ENCODE measurements around the gene SUSD6.

SUSD6 gene, protein sequence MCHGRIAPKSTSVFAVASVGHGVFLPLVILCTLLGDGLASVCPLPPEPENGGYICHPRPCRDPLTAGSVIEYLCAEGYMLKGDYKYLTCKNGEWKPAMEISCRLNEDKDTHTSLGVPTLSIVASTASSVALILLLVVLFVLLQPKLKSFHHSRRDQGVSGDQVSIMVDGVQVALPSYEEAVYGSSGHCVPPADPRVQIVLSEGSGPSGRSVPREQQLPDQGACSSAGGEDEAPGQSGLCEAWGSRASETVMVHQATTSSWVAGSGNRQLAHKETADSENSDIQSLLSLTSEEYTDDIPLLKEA

DNA sequence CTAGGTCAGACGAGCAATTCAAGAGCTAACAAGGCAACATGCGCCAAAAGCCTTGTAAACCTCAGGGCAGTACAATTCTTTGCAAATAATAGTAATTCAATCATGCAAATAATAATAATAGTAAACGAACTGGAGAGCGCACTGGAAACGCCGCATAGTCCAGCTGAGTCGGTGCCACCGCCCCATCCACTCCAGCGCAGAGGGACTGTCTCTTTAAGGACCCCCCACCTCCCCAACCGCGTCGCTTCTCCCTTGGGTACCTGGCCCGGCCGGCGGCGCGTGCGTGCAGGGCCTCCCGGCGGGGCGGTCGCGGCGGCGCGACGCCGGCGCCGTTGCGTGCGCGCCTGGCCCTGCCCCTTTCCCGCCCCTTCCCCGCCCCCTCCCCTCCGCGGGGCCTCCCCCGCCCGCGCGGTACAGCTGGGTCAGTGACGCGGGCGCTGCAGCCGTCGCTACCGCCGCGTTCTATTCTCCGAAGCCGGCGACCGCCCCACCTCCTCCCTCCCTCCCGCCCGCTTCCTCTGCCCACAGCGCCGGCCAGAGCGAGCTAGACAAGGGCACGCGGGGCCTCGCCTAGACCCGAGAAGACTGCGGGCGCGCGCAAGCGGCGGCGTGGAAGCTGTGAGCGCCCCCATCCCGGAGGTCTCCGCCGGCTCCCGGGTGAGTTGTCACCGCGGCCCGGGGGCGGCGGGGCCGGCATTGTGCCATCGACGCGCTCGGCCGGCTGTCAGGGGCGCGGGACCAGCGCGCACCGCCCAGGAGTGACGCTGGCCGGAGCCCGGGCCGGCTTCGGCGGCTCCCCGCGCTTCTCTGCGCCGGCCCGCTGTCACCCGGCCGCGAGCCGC lies at the start of gene SUSD6:
SUSD6 (plus strand) TSS at position 425 of the 842 bp plus-strand sequence. CDS start 46,997 bp downstream, outside the sequence.
- peak; percentile 99 for DNase-seq (ENCODE audit: low spot score)

DNA sequence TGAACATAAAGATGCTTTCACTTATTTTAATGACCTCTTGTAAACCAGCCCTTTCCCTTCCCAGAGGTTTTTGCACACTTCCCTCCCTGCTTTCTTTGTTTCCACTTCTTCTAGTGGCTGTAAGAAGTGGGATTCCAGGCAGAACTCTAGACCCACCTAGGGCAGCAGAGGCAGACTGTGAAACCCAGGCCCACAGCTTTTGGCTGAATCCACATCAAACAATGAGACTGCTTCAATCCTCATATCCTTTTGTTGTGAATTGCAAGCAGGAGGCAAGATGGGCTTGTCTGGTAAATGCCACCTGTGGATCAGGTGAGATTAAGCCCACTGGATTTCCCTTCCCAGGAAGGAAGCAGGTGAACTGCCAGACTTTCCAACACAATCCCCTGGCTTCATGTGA lies 49.5 kb upstream of the SUSD6 start:
- no peak for DNase-seq (ENCODE audit: low spot score)

DNA sequence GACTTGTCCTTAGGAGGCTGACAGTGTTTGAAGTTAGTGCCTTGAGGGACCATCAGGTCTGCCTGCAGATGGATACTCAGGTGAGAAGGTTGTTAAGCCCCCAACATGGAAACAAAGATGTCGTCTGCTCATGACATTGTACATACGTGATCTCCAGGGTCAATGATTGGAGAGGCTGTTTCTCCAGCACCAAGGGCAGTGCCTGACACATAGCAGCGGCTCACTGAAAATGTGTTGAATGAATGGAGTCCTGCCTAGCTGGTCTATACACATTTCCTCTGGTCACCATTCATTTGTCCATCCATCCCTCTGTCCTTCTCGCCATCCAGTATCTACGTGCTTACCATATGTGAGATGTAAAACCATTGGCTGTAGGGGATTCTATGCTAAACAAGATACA lies 43.8 kb upstream of the SUSD6 start:
- DNase-seq (ENCODE audit: low spot score): no peak

DNA sequence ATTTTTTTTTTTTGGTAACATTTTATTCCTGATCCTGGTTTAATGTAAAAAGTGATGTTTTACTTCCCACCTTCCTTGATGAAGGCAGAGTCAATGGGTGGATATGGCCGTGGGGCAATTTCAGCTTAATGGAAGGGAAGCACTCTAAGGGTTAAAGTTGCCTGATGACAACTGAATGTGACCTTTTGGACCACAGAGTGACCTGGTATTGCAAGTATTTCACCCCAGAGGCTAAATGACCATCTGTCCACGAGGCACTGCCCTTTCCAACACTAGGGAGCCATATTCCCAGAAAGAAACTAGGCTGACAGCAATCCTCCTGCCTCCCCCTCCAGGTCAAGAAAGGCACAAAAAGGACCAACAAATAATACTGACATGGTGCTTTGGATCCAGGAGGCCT lies 41.5 kb upstream of the SUSD6 start:
- DNase-seq (ENCODE audit: low spot score): no peak

DNA sequence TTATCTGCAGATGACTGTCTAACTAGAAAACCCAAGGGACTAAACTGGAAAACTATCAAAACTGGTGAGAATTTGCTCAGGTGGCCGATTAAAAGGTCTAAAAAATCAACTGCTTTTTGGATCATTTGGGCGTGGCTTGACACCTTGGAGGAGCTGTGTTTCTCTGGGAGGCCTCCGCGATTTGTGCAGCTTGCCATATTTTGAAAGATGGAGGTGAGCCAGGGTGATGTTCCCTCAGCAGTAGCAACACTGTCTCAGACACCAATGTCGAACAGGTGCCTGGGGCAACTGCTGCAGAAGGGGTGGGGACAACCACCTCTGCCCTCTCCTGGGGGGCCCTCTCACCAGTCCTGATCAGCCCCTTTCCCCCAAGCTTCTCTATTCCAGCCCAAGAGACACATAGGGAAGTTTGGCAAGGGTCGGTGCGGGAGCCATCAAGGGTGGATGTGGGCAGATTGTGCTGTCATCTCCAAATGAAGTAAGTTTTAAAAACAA lies 40.5 kb upstream of the SUSD6 start:
- DNase-seq (ENCODE audit: low spot score): no peak

DNA sequence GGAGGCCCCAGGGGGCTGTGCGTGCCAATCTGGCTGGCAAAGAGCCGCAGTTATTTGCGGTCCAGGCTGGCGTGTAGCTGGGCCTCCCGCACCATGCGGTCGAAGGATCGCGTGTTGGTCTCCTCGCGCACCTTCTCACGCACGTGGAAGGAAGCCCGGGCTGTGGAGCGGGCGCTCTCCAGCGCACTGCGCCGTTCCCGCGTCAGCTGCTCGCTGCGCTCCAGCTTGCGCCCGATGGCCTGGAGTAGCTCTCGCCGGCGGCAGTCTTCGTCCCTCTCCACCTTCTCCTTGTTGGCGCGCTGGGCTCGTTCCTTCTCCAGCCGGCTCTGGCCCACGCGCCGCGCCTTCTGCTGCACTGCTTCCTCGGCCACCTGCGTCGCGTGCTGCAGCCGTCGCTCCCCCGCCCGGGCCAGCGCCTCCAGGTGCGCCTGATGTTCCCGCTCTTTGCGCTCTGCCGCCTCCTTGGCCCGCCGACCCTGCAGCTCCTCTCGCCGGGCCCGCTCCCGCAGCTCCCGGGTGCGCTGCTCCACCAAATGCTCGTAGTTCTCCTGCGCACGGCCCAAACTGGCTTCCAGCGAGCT lies 39.9 kb upstream of the SUSD6 start:
- peak; percentile 33 for DNase-seq (ENCODE audit: low spot score)

DNA sequence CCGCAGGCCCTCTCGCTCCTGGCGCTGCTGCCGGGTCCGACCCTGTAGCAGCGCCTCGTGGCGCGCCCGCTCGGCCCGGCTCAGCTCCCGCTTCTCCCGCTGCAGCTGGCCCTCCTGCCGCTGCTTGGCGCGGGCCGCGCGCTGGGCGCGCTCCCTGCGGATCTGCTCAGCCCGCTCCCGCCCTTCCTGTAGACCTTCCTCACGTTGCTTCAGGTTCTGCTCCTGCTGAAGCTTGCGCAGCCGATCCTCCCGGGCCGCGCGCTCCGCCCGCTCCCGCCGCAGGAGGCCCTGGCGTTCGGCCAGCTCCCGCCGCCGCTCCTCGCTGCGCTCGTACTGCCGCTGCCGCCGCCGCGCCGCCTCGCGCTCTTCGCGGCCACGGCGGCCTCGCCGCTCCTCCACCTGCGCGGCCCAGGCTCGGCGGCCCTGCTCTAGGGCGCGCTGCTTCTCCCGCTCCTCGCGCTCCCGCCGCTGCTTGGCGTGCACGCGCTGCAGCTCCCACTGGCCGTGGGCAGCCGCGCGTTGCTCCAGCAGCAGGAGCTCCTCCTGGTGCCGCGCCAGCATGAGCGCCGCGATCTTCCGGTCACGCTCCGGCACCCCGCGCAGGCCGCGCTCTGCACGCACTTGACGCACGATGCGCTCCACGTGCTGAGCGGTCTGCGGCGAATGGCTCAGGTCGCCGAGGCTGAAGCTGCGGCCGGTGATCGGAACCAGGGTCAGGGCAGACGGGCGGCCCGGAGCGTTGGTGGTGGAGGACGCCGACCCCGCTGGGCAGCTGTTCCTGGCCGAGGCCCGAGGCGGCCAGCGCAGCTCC lies 39.2 kb upstream of the SUSD6 start:
- peak; percentile 52 for DNase-seq (ENCODE audit: low spot score)

DNA sequence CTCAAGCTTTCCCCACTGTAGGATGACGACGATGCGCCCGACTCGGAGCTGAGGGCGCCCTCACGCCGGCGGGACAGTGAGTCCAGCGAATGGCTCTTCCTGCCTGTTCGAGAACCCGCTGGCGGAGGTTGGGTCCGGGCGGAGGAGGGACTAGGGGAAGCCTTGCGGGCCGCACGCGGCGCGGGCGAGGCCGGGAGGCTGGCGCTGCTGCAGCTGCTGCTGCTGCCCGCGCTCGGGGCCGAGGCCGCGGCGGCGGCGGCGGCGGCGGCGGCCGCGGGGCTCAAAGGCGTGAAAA lies 38.6 kb upstream of the SUSD6 start:
- DNase-seq (ENCODE audit: low spot score): no peak

DNA sequence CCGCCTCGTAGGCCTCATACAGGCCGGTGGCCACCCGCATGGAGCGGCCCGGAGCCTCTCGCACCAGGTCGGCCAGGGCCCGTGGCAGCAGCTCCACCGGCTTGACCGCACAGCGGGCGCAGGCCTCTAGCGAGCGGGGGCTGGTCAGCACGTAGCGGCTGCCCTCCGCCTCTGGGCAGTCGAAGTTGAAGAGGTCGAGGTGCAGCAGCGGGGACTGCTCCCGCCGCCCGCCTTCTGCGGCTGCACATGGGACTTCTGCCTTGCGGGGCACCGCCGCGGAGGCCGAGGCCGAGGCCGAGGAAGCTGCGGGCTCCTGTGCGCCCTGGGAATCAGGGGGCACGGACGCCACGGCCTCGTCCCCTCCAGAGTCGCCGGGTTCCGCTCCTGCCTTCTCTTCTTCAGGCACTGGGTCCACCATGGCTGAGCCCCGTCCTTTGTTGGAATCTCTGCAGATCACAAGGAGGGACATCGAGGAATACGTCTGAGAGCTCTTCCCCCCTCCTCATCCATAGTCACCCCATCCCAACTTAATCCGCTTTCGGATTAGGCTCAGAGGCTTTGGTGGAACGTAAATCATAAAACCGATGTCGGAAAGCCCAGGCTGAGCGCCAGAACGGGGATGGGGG lies 38.1 kb upstream of the SUSD6 start:
- DNase-seq (ENCODE audit: low spot score): no peak

DNA sequence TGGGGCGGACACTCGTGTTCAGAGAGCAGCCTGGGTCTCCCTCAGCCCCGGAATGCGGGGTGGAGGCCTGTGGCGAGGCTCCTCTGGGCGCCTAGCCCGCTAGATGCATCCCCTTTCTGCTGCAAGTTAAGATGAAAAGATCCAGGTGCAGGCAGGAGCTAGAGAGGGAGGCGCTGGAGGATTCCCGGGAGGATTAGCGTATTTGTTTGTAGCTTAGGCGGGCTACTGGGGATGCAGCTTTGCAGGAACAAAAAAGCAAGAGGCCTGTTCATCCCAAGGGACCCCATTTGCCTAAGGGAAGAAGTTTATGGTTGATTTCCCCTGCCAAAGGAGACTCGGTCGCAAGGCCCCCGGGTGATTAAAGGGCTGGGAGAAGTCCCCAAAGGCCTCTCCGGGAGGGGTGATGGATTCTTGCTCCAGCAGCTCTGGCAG lies 37.5 kb upstream of the SUSD6 start:
- no peak for DNase-seq (ENCODE audit: low spot score)

DNA sequence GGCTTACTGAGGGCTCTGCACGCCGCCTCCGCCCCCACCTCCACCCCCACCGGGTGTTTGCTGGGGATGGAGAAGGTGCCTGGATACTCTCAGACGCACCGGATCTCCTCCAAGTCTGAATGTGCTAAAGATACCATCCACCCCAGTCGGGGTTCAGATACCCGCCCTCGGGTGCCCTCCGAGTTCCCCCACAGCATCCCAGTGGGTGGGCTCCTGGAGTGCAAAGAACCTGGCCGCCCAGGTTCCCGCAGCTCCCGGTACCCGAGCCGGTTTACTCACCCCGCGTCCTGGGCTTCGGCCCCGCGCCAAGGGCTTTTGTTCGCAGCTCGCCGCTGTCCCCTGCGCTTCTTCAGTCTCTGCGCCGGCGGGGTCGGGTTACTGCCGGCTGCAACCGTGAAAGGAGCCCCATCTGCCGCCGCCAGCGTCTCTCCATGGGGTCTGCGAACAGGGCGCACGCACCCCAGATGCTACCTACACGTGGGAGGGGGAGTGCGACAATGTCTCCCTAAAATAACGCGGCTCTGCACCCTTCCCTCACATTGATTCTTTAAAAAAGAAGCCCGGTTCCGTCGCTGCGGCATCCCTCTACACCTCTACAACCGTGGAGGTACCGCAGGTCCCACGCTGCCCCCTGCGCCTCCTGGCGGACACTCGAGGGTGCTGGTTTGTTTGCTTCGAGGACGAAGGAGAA lies 37.0 kb upstream of the SUSD6 start, which contains the start of gene CCDC177:
CCDC177 (minus strand) TSS at position 609 of the 691 bp plus-strand sequence. CDS start 1,249 bp downstream, outside the sequence.
- DNase-seq (ENCODE audit: low spot score): peak; percentile 75

DNA sequence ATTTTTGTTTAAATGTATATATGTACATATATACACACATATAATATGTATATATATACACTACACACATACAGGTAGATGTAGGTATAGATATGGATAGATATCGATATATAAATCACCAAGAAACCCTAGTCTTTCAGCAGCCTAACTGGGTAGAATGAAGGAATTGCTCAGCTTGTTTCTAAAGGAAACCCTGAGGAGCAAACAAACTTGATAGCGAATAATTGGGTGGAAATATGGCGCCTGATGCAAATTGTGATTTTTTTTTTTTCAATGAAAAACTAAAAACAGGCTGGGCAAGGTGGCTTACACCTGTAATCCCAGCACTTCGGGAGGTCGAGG lies 36.5 kb upstream of the SUSD6 start:
- no peak for DNase-seq (ENCODE audit: low spot score)

DNA sequence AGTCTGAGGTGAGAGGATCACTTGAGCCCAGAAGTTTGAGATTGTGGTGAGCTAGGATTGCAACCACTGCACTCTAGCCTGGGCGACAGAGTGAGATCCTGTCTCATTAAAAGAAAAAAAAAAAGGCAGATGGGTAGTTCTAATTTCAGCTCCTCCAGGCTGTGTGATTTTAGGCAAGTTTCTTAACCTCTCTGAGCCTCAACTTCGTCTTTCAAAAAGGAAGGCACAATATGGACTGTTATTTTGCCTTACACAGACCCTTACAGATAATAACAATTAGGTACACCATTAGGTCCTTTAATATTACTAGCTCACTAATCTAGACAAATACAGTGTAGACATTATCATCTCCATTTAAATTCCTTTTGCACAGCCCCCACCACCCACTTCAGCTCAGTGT lies 31.9 kb upstream of the SUSD6 start:
- no peak for DNase-seq (ENCODE audit: low spot score)

DNA sequence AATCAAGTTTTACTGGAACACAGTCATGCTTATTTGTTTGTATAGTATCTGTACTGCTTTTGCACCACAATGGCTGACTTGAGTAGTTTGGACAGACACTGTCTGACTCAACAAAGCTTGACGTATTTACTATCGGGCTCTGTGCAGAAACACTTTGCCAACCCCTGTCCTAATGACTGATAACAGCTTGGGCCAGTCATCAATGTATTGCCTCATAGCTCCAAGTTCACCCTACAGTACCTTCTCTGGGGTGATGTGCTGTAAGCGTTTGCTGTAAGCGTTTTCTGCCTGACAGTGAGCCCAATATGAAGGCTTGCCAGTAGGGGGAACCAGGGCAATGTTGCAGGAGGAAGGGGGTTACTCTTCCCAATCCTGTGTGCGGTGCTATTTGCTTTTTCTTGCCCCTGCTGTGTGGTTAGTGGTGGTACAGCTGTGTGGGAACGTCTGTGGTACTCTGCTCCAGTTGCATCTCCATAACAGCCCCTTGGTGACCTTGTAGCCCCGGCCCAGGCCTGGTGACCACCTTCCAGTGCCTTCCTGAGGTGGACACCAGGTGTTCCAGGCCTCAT lies 31.3 kb upstream of the SUSD6 start:
- peak; percentile 66 for DNase-seq (ENCODE audit: low spot score)

DNA sequence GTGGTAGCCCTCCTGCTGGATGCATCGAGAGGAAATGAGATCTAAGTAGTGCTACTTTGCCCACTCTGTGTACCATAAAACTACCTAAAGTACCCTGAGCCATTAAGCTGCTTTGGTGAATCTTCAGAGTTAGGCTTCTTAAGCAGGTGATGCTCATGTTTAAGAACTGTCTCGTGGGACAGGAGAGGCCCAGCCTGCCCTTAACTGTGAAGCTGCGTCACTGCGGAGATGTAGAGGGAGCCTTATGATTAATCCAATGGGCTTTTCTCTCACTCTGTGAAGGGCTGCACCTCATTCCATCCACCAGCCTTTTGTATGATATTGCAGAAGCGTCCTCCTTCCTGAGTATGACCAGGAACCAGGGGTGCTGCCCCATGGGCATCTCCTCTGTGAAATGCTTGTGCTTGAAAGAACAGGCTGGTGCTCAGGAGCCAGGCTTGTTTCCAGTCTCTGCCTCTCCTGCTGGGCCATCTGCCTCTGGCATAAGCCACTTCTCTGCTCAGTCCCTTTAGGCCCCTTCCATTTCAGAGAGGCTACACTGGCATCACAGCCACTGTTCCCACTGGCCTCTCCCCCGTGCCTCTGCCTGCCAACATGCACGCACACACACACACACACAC lies 30.0 kb upstream of the SUSD6 start:
- no peak for DNase-seq (ENCODE audit: low spot score)

DNA sequence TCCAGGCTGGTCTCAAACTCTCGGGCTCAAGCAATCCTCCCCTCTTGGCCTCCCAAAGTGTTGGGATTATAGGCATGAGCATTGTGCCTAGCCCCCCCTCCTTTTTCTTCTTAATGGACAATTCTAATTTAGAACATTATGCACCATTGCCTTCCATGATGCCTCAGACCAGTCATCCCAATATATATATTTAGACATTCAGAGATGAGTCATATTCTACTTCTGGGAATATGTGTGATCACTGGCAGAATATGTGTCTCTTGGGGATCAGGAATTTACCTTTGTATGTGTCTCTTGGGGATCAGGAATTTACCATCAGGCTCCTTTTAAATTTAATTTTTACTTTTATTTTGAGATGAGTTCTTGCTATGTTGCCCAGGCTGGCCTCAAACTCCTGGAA lies 29.2 kb upstream of the SUSD6 start:
- DNase-seq (ENCODE audit: low spot score): no peak

DNA sequence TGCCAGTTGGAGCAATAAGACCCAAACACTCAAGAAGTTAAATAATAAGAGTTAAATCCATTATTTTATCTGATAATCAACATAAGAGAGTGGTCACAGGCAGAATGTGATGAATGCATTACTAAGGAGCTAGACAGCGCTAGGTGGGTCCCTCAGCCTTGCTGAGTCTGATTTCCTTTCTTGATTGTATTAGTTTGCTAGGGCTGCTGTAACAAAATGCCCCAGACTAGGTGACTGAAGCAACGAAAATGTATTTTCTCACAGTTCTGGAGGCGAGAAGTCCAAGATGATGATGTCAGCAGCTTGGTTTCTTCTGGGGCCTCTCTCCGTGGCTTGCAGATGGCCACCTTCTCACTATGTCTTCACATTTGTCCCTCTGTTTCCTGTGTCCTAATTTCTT lies 28.6 kb upstream of the SUSD6 start:
- DNase-seq (ENCODE audit: low spot score): no peak

DNA sequence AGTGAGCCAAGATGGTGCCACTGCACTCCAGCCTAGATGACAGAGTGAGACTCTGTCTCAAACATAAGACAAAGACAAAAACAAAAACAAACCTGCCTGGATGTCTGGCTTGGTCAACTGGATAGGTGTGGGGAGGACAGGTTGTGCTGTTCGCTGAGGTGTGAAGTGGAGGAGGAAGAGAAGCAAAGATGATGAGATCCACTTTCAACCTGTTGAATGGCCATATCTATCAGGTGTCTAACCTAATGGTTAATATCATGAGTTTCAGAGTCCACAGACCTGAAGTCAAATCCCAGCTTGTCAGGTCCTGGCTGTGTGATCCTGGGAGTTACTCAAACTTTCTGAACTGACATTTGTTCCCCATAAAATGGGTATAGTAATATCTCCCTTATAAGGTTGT lies 27.0 kb upstream of the SUSD6 start:
- no peak for DNase-seq (ENCODE audit: low spot score)

DNA sequence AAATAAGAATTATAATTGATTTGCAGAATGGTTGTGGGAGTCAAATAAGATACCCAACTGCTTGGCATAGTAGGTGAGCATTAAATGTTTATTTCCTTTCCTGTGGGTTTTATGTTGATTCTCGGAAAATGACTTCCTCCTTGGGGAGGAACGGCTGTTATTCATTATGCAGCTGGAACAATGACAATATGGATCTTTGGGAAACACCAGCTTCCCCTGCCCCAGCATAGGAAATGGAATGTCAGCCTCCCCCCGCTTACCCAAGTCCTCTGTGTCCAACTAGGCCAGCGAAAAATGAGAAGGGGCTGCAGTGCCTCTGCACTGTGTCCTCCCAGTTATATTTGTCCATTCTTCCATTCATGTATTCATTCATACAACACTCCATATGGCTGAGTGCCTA lies 25.0 kb upstream of the SUSD6 start:
- DNase-seq (ENCODE audit: low spot score): peak; percentile 29

DNA sequence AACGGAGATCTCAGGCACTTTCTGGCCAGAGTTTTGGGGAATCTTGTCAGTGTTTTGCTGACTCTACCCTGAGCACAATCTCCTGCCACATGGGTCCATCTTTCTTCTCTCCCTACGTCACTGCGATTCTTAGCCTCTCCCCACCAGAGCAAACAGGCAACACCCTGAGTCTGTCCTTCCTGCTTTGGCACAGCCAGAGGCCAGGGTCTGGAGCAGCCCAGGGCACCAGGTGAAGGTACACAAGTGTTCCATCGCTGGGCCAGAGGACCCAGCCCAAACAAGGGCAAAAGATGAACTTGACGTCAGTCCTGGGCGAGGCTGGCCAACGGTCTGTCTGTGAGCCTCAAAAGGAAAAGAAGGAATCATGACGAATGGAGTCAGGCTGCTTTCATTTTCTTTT lies 24.0 kb upstream of the SUSD6 start:
- DNase-seq (ENCODE audit: low spot score): no peak

Measured in AG20443 (cell line).